Inflammatory macrophage treated with lipopolysaccharide for 4 hours (primary cell): Measurements from ENCODE around the gene FBLN2.
"Not testable (repeated sequence)": the region's sequence is repeated elsewhere in the genome, so short reads cannot be mapped to it uniquely, and the experiment has no call there.

Experiments used
- DNase-seq: peaks from one replicate; pipeline ENCODE4 v3.0.0-alpha.2; 2020

FBLN2 gene

GRCh38 chr3:13550791-13551360 is 2.0 kb downstream of the FBLN2 start:
- DNase-seq = no peak

DNA sequence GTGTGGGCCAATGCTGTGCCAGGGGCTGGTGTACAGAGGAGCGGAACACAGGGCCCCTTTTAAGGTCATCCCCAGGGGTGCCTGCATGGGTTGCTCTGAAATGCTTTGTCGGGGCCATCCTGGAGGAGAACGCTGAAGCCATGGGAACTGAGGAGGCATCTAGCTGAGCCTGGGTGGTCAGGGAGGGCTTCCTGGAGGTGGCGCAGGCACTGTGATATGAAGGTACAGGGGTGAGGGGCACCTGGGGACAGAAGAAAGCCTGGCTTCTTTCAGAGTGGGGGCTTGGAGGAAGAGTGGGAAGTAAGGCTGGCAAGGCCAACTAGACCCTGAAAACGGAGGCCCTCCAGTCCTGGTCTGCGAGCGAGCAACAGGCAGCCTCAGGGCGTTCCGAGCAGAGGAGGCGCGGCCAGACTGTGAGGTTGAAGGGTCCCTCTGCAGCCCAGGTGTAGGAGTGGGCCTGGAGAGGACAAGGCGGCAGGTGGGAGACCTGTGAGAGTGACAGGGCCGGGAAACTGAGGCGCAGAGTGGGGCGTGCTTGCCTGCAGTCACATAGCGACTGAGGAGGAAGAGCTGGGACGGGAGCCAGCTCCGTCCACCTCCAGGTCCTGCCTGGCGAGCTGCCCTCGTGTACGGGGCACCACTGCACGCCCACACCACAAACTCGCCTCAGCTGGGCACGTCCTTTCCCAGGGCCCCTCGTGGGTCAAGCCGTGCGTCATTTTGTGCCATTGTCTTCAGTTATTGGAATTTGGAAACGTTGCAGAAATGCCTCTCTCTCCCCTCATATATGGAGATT is 4.1 kb downstream of the FBLN2 start:
- DNase-seq = no peak

DNA sequence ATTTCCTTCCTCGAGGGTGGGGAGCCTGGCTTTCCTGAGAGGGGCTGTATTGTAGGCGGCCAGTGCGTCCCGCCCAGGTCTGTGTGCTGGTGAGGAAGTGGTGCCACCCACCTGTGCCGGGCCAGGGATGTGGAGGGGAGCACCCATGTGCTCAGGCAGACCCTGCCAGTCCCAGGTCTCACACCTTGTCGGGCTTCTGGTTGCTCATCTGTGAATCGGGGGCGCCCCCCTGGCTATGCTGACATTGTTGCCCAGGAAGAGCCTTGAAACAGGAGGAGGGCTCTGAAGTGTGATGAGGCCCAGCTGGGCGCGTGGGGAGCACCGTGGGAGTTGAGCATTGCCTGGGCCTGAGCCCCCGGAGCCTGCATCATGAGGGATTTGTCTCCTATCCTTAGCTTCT is 4.8 kb downstream of the FBLN2 start:
- DNase-seq = no peak

DNA sequence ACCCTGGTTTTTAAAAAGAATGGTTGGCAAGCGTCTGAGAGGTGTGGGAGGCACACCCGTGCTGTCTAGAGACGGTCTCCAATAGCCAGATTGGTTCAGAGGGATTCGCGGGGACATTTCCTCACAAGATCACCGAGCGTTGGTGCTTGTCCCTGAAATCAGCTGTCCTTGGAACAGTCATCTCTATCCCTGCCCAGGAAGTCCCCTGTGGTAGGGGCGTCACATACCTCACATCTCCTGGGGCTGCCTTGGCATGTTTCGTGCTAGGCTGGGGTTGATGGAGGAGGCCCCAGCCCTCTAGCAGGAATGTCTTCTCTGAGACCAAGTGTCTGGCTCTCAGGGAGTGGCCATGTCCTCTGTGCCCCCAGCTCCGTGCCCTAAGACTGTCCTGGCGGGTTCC is 6.8 kb downstream of the FBLN2 start:
- DNase-seq = no peak

GRCh38 chr3:13556207-13556606 is 7.3 kb downstream of the FBLN2 start:
- no peak for DNase-seq

DNA sequence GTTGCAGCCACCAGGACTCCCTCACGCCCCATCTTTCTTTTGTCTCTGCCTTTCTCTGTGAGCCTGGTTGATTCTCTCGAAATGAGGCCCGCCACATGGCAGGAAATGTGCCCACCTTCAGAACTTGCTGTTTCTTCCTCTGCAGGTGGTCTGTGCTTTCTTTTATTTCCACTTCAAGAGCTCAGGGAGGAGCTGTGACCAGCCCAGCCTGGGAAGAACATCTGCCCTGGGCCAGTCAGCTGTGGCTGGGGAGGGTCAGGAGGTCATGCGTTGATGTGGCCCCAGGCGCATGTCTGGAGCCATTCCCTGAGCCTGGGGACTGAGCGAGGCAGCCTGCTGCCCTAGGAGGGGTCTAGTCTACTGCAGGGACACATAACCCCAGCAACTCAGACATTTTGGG is 8.0 kb downstream of the FBLN2 start:
- DNase-seq = no peak

GRCh38 chr3:13557417-13557816 is 8.5 kb downstream of the FBLN2 start:
- no peak for DNase-seq

DNA sequence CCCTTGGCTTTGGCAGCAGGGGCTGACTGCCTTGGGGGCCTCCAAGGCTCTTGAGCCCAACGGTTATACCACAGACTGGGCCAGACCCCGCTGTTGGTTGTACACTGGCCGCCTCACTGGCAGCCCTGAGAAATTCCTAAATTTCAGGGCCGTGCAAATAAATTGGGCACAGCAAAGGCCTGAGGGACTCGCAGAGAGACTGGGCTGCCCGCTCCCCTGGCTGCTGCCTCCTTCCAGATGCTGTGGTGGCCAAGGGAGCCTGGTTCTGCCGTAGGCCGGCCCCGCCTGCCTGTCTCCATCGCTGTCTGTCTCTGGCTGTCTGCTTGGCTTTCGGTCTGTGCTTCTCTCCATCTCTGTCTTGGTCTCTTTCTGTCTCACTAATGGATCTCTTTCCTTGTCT is 9.0 kb downstream of the FBLN2 start:
- no peak for DNase-seq

DNA sequence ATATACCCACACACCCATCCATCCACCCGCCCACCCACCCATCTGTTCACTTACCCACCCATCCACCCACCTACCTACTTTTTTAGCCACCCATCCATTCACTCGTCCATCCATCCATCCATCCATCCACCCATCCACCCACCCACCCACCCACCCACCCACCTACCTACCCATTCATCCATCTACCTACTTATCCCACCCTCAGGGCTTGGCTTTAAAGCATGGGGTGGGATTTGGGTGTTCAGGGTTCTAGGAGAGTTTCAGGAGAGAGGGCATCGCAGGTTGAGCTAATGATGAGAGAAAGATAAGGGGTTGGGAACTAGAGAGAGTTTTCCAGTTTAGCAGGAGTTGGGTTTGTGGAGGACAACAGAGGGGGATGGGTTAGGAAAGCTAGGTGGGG is 9.7 kb downstream of the FBLN2 start:
- no peak for DNase-seq

DNA sequence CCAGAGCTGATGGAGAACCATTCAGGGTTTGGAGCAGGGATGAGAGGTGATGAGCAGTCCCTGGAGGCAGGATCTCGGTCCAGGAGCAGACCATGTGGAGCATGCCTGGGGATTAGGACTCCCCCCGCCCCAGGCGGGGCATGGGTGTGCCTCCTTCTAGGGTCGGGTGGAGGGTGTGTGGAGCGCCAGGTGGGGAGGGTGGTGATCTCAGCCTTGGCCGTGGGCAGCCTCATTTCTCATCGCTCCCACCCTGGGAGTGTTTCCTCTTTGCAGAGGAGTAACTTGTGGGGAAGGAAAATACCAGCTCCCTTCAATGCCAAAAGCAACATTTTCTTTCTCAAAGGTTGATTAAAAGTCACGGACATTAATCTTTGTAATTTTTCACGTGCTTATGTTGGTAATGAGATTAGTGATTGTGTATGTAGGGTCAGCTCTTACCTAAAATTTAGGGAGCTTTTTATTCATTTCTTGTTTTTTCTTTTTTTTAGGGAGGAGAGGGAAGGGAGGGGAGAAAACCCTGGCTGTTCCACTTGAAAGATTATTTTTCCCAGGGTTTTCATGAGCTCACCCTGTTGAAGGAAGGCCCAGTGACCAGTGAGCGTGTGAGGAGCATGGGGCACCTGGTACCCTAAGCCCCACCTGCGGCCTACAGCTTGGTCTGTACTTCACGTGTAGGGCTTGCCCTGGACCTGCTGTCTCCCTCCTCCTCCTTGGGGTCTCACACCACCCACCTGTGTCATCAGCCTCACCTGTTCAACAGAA is 11.0 kb downstream of the FBLN2 start:
- no peak for DNase-seq

DNA sequence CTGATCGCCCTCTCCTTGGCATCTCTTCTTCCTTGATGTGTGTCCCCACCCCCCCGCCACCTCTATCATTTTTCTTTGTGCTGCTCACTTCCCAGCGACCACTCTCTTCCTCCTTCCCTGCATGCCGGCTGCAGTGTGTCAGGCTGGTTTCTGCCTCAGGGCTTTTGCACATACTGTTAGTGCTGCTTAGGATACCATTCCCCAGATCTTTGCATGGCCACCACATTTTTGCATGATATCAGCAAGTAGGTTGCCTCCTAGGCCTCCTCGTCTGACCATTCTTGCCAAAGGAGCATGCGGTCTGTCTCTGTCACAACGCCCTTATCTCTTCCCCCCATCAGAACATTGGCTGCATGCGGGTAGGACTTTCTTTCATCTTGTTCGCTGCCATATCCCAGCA is 12.5 kb downstream of the FBLN2 start:
- DNase-seq = no peak

DNA sequence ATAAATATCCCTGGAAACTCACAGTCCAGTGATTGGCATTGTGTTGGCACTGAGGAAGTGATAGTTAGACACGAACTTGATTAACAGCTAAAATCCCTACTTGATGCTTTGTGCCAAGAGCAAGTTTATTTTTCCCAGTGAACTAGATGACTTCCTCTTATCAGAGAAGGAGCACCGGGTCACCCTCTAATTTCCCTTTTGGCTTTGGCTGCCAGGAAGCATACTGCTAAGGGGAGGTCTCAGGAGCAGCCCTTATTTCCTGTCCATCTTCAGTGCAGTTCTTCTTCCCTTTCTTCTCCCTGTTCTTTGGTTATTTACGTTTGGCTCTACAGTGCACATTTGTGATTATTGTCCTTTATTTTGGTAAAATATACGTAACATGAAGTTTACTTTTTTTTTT is 13.0 kb downstream of the FBLN2 start:
- no peak for DNase-seq

DNA sequence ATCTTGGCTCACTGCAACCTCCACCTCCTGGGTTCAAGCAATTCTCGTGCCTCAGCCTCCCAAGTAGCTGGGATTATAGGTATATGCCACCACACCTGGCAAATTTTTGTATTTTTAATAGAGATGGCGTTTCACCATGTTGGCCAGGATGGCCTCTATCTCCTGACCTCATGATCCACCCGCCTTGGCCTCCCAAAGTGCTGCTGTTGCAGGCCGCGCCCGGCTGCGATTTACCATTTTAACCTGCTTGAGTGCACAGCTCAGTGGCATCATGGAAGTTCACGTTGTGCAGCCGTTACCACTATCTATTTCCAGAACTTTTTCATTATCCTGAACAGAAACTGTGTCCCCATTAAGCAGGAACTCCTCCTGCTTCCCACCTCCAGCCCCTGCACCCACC is 13.5 kb downstream of the FBLN2 start:
- not testable (repeated sequence) for DNase-seq

- no peak for DNase-seq
Observed at GRCh38 chr3:13563321-13563720, 14.4 kb downstream of the FBLN2 start.

DNA sequence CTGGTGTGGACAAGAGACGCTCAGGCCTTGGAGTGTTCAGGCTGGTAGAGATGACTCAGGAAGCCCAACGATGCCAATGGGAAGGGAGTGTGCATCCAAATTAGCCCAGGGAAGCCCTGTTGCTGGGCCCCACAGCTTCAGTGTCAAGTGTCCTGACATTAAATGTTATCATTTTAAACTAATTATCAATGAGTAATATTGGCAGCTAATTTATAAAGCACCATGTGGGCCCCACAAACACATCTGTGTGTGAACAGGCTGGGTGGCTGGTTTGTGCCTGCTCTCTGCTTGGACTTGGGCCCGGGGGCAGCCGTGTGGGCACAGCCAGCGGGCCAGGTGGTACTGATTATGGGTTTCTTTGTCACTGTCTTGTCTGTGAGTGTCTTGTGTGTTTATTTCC is 15.0 kb downstream of the FBLN2 start:
- no peak for DNase-seq

DNA sequence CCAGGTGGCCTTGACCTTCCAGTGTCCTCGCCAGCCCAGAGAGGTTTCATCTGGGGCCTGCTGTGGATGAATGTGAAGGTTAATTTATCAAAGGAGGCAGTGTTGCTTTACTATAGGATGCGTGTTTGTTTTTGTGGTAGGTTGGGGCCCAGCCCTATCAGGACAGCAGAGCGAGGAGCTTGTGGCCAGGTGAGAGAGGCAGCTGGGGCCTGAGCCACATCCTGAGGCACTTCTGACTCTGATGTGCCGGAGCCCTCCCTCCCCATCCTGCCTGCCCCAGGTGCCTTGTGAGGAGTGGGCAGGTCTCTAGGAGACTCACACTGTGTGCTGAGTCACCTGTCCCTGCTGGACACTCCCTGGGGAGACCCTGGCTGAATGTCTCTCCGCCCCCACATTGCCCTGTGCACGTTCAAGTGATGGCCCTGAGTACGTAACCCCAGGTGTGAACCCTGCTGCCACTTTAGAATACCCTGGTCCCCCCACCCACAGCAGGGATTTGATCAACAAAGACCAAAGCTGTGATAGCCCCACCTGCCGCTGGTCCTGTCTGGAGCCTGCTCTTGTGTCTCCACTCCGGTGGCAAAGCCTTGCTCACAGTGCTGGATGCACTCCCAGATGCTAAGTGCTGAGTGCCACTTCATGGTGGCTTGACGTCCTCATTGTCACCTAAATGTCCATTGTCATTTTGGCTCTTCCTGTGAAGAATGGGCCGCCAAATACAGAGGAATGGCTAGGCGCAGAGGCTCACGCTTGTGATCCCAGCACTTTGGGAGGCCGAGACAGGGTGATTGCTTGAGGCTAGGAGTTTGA is 16.0 kb downstream of the FBLN2 start:
- DNase-seq = no peak

- no peak for DNase-seq
Observed at GRCh38 chr3:13565581-13566452, 16.9 kb downstream of the FBLN2 start.

DNA sequence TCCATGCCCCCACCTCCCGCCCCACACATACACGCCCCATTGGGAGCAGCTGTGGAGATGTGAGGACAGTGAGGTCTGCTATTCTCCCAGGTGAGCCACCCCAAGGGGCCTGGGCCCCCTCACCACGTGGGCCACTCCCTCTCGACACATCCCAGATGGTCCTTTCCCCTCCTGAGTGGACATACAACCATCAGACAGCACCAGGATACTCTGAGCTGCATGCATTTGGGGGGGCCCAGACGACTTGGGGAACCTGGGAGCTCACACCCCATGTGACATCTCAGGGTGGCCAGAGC is 17.5 kb downstream of the FBLN2 start:
- no peak for DNase-seq

- DNase-seq = no peak
Observed at GRCh38 chr3:13566769-13567310, 17.9 kb downstream of the FBLN2 start.

GRCh38 chr3:13567684-13568514 is 19.0 kb downstream of the FBLN2 start:
- no peak for DNase-seq

- no peak for DNase-seq
Observed at GRCh38 chr3:13568515-13569028, 19.6 kb downstream of the FBLN2 start.
